Loucy (cell line): ENCODE data around the gene PLAAT3.

Experiments
- H2AFZ ChIP-seq: fragments of 200-600 bp; sonication (generic); 2 replicates; pipeline ENCODE4 v1.6.0; 2016; ENCODE audit warnings: antibody characterized with exemption, mild to moderate bottlenecking, low read length, moderate library complexity
- H3F3A ChIP-seq: fragments of 200-600 bp; 2 replicates; pipeline ENCODE4 v1.6.0; 2016; ENCODE audit warnings: antibody characterized with exemption, low read depth, mild to moderate bottlenecking
- H3K27me3 ChIP-seq: fragments of 200-600 bp; sonication (generic); 2 replicates; pipeline ENCODE4 v1.6.1; 2014; ENCODE audit warnings: low read length, mild to moderate bottlenecking; ENCODE audit not compliant: insufficient read depth, poor library complexity, severe bottlenecking
- H3K36me3 ChIP-seq: fragments of 200-600 bp; sonication (generic); 2 replicates; pipeline ENCODE4 v1.6.1; 2016; ENCODE audit warnings: low read length; ENCODE audit not compliant: insufficient read depth
- H3K4me1 ChIP-seq: fragments of 200-600 bp; sonication (generic); 2 replicates; pipeline ENCODE4 v1.5.1; 2014; ENCODE audit warnings: low read length, mild to moderate bottlenecking; ENCODE audit not compliant: insufficient read depth, poor library complexity, severe bottlenecking
- H3K4me2 ChIP-seq: fragments of 200-600 bp; sonication (generic); 2 replicates; pipeline ENCODE4 v1.6.0; 2014; ENCODE audit warnings: antibody characterized with exemption, low read length, low read depth, mild to moderate bottlenecking; ENCODE audit not compliant: poor library complexity, severe bottlenecking
- H3K4me3 ChIP-seq: fragments of 200-600 bp; sonication (generic); 2 replicates; pipeline ENCODE4 v1.5.1; 2014; ENCODE audit warnings: low read length, mild to moderate bottlenecking, mixed read lengths; ENCODE audit not compliant: poor library complexity, severe bottlenecking
- H3K79me2 ChIP-seq: fragments of 200-600 bp; sonication (generic); 2 replicates; pipeline ENCODE4 v1.6.1; 2014; ENCODE audit warnings: low read length; ENCODE audit not compliant: insufficient read depth
- H3K9ac ChIP-seq: fragments of 200-600 bp; sonication (generic); 2 replicates; pipeline ENCODE4 v1.6.0; 2014; ENCODE audit warnings: mild to moderate bottlenecking, low read depth, low read length, moderate library complexity; ENCODE audit not compliant: poor library complexity, severe bottlenecking
- H3K9me2 ChIP-seq: fragments of 200-600 bp; sonication (generic); replicated peaks from 2 replicates; pipeline ENCODE4 v1.6.1; 2016; ENCODE audit warnings: low read depth, low read length, mixed read lengths
- H3K9me3 ChIP-seq: fragments of 200-600 bp; sonication (generic); 2 replicates; pipeline ENCODE4 v1.6.1; 2014; ENCODE audit warnings: mild to moderate bottlenecking, antibody characterized with exemption, low read length, low read depth; ENCODE audit not compliant: insufficient read depth
- H4K20me1 ChIP-seq: fragments of 200-600 bp; sonication (generic); 2 replicates; pipeline ENCODE4 v1.6.0; 2014; ENCODE audit warnings: antibody characterized with exemption, low read length, mild to moderate bottlenecking; ENCODE audit not compliant: insufficient read depth, poor library complexity, severe bottlenecking
- CTCF ChIP-seq: fragments of 200-600 bp; sonication (generic); conservative IDR thresholded peaks from 2 replicates; pipeline ENCODE4 v1.5.1; 2014; ENCODE audit warnings: mild to moderate bottlenecking, antibody characterized with exemption, low read length
- EZH2phosphoT487 ChIP-seq: fragments of 200-600 bp; IDR thresholded peaks from 2 replicates; pipeline ENCODE4 v1.6.1; 2018; ENCODE audit warnings: antibody characterized with exemption, mild to moderate bottlenecking, moderate library complexity, borderline replicate concordance

Gene PLAAT3

GRCh38 chr11:63564056-63564774 lies 50.0 kb downstream of the PLAAT3 start:
- no peaks in the 10 kb centered on the region for H4K20me1 ChIP-seq
- H3K9ac ChIP-seq, result no peak overlapping the region
- peaks cover 41% of the 10 kb centered on the region for H3K4me1 ChIP-seq
- no peak overlapping the region for H3K4me3 ChIP-seq
- no peak overlapping the region for H2AFZ ChIP-seq
- H3K27me3 ChIP-seq, result no peaks in the 10 kb centered on the region
- no peaks in the 10 kb centered on the region for H3K9me3 ChIP-seq
- H3K36me3 ChIP-seq, result no peaks in the 10 kb centered on the region
- TF ChIP-seq CTCF (no peak), EZH2phosphoT487 (no peak)
- H3K9me2 ChIP-seq, result no peaks in the 10 kb centered on the region
- no peaks in the 10 kb centered on the region for H3F3A ChIP-seq
- no peak overlapping the region for H3K4me2 ChIP-seq
- H3K79me2 ChIP-seq, result no peaks in the 10 kb centered on the region

- Histone ChIP-seq H3K36me3 (no peaks in the 10 kb centered on the region), H3K9me2 (no peaks in the 10 kb centered on the region), H3K79me2 (no peaks in the 10 kb centered on the region), H3K4me1 (peaks cover 49% of the 10 kb centered on the region), H3F3A (no peaks in the 10 kb centered on the region), H3K9ac (no peak within 1 kb of the TSS), H2AFZ (no peak within 1 kb of the TSS), H3K27me3 (no peaks in the 10 kb centered on the region), H3K9me3 (no peaks in the 10 kb centered on the region), H4K20me1 (no peaks in the 10 kb centered on the region), H3K4me2 (no peak within 1 kb of the TSS), H3K4me3 (no peak within 1 kb of the TSS)
- TF ChIP-seq CTCF, result no peak
- no peak for TF ChIP-seq EZH2phosphoT487
Observed at GRCh38 chr11:63563201-63564055, 50.8 kb downstream of the PLAAT3 start, which contains the start of gene PLAAT2. TSS of gene PLAAT2 (minus strand) at chr11:63563379. CDS start at chr11:63563324, 55 bp downstream.

- TF ChIP-seq CTCF (no peak), EZH2phosphoT487 (no peak)
- peak overlapping the region; percentile 67 for H3K4me2 ChIP-seq
- no peaks in the 10 kb centered on the region for H3K9me2 ChIP-seq
- no peaks in the 10 kb centered on the region for H3K79me2 ChIP-seq
- H3K9me3 ChIP-seq, result no peaks in the 10 kb centered on the region
- H3K4me3 ChIP-seq, result peak overlapping the region; percentile 28
- no peak overlapping the region for H2AFZ ChIP-seq
- H3K27me3 ChIP-seq, result no peaks in the 10 kb centered on the region
- H3F3A ChIP-seq, result no peaks in the 10 kb centered on the region
- no peaks in the 10 kb centered on the region for H3K36me3 ChIP-seq
- no peaks in the 10 kb centered on the region for H4K20me1 ChIP-seq
- H3K9ac ChIP-seq, result peak overlapping the region; percentile 58
- peaks cover 60% of the 10 kb centered on the region for H3K4me1 ChIP-seq
Observed at GRCh38 chr11:63560506-63561180, 53.6 kb downstream of the PLAAT3 start.
